AG04449 (cell line): Measurements from ENCODE around the gene SLC5A11.
"Not testable (repeated sequence)": the region's sequence is repeated elsewhere in the genome, so short reads cannot be mapped to it uniquely, and the experiment has no call there.

ENCODE experiments used
- CTCF ChIA-PET: fragments of 350-600 bp; formaldehyde crosslinking; extraction: SDS; loops from one replicate; lab custom pipeline; 2021; ENCODE audit warnings: antibody characterized with exemption; lab: Yijun Ruan, JAX
- POLR2A ChIA-PET: fragments of 400-600, 350-600 bp; formaldehyde crosslinking; extraction: SDS; loops from one replicate; lab custom pipeline; 2020; ENCODE audit warnings: antibody characterized with exemption, inconsistent platforms; lab: Yijun Ruan, JAX
- DNase-seq: peaks from one replicate; pipeline ENCODE4 v3.0.0-alpha.2; 2010; ENCODE audit warnings: low read depth, low spot score
- H3K4me3 ChIP-seq: 2 replicates; pipeline ENCODE4 v1.5.1; 2011; ENCODE audit warnings: low read depth, mild to moderate bottlenecking, control low read depth, low read length
- CTCF ChIP-seq: IDR thresholded peaks from one replicate; pipeline ENCODE4 v1.5.1; 2011; ENCODE audit warnings: mild to moderate bottlenecking, moderate library complexity, low read length, control low read depth, inconsistent platforms; ENCODE audit not compliant: insufficient read depth; ENCODE audit errors: missing control alignments

SLC5A11 gene

GRCh38 chr16:24810951-24811843 is 34.6 kb upstream of the SLC5A11 start:
- CTCF ChIA-PET, result interaction anchor here (0.9 to 4.3 kb wide), 7 partner anchors 9 to 294 kb away, joined by 3 to 14 read pairs (median 4); no protein-coding TSS in a partner anchor
- no peak for TF ChIP-seq CTCF
- DNase-seq, result no peak
- H3K4me3 ChIP-seq, result no peak overlapping the region
- POLR2A ChIA-PET, result no interaction called here

GRCh38 chr16:24812813-24813212 is 33.0 kb upstream of the SLC5A11 start:
- CTCF ChIA-PET, result interaction anchor here (1.3 to 4.3 kb wide), 3 partner anchors 11 to 234 kb away, joined by 3 to 14 read pairs (median 4); no protein-coding TSS in a partner anchor
- DNase-seq, POLR2A ChIA-PET, H3K4me3 ChIP-seq: not testable (repeated sequence)

GRCh38 chr16:24815021-24815420 is 30.7 kb upstream of the SLC5A11 start:
- POLR2A ChIA-PET, result no interaction called here

GRCh38 chr16:24816688-24817087 is 29.1 kb upstream of the SLC5A11 start:
- ChIA-PET CTCF (interaction anchor here (0.7 to 1.7 kb wide), 2 partner anchors 10 to 406 kb away, joined by 3 to 5 read pairs; no protein-coding TSS in a partner anchor), POLR2A (interaction anchor here (0.6 kb wide), 1 partner anchor 1262 kb away, joined by 3 read pairs; no protein-coding TSS in a partner anchor)
- H3K4me3 ChIP-seq, result no peak overlapping the region
- TF ChIP-seq CTCF, result no peak
- no peak for DNase-seq

More at GRCh38 chr16:24815021-24815420, 30.7 kb upstream of the SLC5A11 start:
- H3K4me3 ChIP-seq, result no peak overlapping the region
- no peak for TF ChIP-seq CTCF
- CTCF ChIA-PET, result interaction anchor here (1.0 to 4.3 kb wide), 2 partner anchors 14 to 236 kb away, joined by 3 to 14 read pairs; no protein-coding TSS in a partner anchor
- DNase-seq, result no peak

GRCh38 chr16:24819462-24820040 is 26.2 kb upstream of the SLC5A11 start:
- no peak for DNase-seq
- no peak overlapping the region for H3K4me3 ChIP-seq
- ChIA-PET POLR2A (no interaction called here), CTCF (interaction anchor here (1.0 to 2.2 kb wide), 2 partner anchors 10 to 239 kb away, joined by 3 to 6 read pairs; no protein-coding TSS in a partner anchor)
- no peak for TF ChIP-seq CTCF

GRCh38 chr16:24820522-24820921 is 25.2 kb upstream of the SLC5A11 start:
- TF ChIP-seq CTCF, result no peak
- POLR2A ChIA-PET, result no interaction called here

More at GRCh38 chr16:24820522-24820921, 25.2 kb upstream of the SLC5A11 start:
- no peak overlapping the region for H3K4me3 ChIP-seq
- DNase-seq, result no peak
- CTCF ChIA-PET, result interaction anchor here (0.6 to 2.8 kb wide), 4 partner anchors 9 to 82 kb away, joined by 3 to 11 read pairs (median 4); no protein-coding TSS in a partner anchor
